NCI-H2227 (cell line): ENCODE results near the gene TTC27.
"Not testable (repeated sequence)": the region's sequence is repeated elsewhere in the genome, so short reads cannot be mapped to it uniquely, and the experiment has no call there.

Experiments
- DNase-seq: peaks from one replicate; lab custom pipeline; 2025; ENCODE audit not compliant: unreplicated experiment; lab: John Stamatoyannopoulos, UW

The TTC27 gene

GRCh38 chr2:32752952-32753351 is 125.1 kb downstream of the TTC27 start:
- DNase-seq: no peak

DNA sequence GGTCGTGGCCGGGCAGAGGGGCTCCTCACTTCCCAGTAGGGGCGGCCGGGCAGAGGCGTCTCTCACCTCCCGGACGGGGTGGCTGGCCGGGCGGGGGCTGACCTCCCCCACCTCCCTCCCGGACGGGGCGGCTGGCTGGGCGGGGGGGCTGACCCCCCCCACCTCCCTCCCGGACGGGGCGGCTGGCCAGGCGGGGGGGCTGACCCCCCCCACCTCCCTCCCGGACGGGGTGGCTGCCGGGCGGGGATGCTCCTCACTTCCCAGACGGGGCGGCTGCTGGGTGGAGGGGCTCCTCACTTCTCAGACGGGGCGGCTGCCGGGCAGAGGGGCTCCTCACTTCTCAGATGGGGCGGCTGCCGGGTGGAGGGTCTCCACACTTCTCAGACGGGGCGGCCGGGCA is 126.8 kb downstream of the TTC27 start:
- DNase-seq: not testable (repeated sequence)

- DNase-seq: no peak
These were observed 127.8 kb downstream of the TTC27 start for GRCh38 chr2:32755666-32756065.

DNA sequence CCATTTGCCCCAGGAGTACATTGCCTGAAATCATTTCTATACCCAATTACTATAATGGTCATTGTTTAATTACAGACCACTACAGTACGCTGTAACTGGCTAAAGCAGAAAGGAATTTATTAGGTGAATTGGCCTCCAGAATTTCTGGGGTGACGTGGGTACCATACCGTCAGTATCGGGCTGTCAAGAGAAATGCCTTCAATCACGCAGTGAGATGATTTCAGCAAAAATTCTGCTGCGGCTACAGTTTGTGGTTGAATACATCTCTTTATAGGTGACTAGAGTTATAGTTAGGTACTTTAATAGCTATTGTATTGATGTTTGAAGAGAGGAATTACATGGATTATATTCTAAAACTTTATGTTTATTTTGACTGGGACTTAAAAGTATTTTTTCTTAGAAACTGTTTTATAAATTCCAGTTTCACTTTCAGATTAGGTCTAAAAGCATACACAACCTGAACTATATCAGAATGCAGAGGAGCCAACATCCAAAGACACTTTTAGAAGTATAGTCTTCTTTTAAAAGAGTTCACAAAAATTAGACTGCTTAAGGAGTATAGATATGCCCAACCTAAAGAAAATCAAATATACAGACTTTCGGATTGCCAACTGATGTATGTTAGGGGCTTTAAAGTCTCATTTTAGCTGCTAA is 128.4 kb downstream of the TTC27 start:
- DNase-seq: no peak

GRCh38 chr2:32758232-32758631 is 130.4 kb downstream of the TTC27 start:
- no peak for DNase-seq

GRCh38 chr2:32760628-32761027 is 132.8 kb downstream of the TTC27 start:
- DNase-seq: no peak

GRCh38 chr2:32768387-32769174 is 140.7 kb downstream of the TTC27 start:
- no peak for DNase-seq

- DNase-seq: no peak
These were observed 142.5 kb downstream of the TTC27 start for GRCh38 chr2:32770360-32770759.

DNA sequence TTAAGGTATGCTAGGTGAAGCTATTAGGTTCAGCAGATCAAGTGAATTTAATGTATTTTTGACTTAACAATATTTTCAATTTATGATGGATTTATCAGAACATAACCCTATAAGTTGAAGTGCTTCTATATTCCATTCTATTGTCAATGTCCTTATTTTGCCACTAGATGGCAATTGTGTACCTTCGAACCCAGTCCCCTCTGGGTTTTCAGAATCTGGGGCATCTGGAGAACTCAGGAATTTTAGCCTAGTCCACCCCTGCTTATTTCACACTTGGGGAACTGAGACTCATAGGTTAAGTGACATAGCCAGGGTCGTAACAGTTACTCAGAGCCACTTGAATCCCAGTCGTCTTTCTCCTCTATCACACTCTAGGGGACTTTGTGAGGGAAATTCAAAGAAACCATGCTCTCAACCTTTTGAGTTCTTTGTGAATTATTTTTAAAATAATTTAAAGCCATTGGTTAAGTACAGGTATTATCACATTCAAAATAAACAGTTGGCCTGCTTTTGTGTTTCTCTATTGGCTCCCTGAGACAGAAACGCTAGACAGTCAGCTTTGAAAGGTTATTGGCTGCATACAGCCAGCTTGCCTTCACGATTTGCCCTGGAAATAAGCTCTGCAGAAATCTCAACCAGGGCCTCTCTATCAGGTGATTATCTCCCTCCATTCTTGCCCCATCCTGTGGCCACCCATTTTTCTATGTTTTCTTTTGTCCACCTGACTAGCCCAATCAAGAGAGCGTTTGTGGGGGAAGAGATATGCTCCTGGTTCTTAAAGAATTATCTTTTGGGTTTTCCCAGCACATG is 145.0 kb downstream of the TTC27 start:
- DNase-seq: peak; percentile 71

- DNase-seq: peak; percentile 17
These were observed 145.6 kb downstream of the TTC27 start for GRCh38 chr2:32773448-32773808.

- DNase-seq: no peak
These were observed 148.1 kb downstream of the TTC27 start for GRCh38 chr2:32775954-32776353.

DNA sequence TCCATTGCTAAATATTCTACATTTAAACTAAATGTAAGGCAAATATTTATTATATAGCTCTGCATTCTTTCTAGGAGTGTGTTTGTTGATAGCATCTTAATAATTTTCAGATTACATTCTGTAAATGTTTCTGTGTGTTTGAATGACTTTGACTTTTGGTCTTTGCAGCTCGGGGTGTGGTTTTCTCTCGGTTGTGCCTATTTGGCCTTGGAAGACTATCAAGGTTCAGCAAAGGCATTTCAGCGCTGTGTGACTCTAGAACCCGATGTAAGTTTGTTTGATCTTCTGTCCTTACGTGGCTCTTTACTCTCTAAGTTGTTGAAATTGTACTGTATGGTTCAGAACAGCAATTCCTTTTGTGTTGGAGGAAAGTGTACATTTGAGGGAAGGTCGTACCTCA is 149.9 kb downstream of the TTC27 start:
- DNase-seq: no peak

GRCh38 chr2:32780961-32781360 is 153.1 kb downstream of the TTC27 start:
- no peak for DNase-seq

DNA sequence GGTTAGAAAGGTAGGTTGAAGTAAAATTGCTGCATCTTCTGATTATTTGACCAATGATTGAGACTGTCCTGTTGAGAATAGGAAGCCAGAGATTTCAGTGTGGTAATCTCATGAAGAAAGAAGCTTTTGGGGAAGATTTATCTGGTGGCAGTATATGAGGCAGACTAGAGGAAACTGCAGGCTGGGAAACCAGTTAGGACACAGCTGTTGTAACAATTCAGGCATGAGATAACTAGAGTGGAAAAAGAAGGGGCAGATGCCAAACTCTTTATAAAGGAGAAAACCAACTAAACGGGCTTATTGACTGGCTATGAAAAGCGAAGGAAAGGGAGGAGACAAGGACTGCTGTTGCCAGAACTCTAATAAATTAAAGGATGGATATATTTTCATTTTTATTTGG is 155.6 kb downstream of the TTC27 start:
- no peak for DNase-seq

DNA sequence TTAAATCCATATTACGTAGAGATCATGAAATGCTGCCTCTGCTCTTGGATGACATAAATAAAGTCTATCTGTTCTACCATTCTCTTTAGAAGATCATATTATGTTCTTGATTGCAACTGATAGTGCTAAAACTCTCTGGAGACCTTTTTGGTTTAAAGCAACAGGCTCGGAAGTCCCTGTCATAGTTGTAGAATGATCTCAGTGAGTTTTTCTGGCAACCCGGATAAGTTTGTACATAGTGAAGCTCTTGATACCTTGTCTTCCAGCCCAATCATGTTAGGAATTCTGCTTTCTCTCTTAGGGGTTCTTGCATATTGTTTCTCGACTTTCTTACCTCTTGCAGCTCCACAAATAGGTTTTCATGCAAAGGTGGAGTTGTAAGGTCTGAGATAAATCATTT is 156.1 kb downstream of the TTC27 start:
- no peak for DNase-seq

DNA sequence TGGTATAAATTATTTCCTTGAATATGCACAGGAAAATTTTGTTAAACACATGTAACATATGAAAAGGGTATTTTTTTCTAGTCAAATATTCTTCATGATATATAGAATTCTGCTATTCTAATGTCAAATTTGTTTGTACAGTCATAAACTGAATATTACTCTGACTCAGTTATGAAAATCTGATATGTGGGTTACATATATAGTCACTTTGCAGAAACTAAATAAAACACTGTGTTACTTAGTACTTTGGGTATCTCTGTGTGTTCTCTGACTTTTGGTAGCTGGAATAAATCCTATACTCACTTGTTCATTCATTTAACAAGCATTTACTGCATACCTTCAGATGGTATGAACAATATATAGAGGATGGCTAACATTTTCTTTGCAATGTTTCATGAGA is 159.4 kb downstream of the TTC27 start:
- DNase-seq: no peak

DNA sequence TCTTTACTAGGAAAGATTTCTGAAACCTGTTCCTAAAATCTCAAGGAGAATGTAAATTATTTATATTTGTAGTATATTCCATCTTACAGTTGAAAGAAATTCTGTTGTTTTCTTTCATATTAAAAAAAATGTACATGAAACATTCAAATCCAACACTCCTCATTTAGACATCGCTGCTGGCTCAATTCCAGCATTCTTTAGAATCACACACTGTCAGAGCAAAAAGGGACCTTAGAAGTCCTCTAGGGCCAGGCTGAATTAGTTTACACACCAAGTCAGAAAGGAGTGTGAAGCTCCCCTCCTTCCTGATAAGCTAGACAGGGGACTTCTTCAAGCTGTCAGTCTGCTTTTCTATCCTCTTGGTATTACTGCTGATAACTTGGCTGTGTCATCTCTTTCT is 160.3 kb downstream of the TTC27 start:
- DNase-seq: no peak

- no peak for DNase-seq
These were observed 164.6 kb downstream of the TTC27 start for GRCh38 chr2:32792416-32792815.

- no peak for DNase-seq
These were observed 171.0 kb downstream of the TTC27 start for GRCh38 chr2:32798829-32799228.

DNA sequence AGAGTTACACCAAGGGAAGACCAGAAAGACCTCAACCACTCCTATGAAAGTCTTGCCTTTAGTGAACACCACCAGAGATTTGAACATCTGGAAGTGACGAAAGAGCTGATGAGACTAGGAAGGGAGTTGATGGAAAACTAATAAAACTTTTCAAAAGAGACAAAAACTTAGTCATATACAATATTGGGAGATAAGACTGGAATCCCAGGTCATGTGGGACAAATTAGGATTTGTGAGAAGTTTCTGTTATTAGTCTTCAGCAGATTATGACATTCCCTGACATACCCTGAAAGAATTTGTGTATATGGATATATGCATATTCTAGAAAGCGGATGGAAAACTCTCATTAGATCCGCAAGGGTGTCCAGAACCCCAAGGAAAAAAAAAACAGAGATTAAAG is 173.9 kb downstream of the TTC27 start:
- no peak for DNase-seq

DNA sequence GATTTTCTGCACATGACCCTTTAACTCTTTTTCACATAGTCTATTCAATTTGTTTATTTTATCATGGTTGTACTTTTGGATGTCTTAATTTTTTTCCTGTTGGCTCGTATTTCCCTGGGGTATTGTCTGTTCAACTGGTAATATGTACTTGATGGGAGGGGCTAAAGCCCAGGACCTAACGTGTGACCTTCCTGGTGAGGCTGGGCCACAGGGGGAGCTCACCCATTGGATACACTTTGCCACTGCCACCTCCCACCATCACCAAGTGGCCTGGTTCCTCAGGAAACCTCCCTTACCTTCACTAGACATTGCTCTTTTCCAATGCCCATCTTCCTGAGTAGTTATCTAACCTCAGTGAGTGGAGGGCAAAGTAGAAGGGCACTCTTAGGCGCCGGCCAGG is 175.0 kb downstream of the TTC27 start:
- no peak for DNase-seq

DNA sequence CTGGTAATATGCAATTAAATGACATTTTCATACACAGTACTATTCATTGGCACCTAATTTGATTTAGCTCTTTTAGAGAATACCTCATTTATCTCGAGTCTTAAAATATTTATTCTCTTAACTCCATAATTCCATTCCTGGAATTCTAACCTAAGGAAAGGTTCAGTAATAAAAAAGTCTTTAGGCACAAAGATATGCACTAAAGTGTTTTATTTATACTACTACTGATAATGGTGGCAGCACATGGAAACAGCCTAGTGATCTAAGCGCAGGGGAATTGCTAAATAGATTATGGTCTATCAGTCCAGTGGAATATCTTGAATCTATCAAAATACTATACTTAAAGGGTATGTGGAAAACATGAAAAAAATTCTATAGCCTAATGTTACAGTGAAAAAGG is 176.4 kb downstream of the TTC27 start:
- DNase-seq: no peak
